Measurements from ENCODE around the gene PNPLA1. TPM values are rescaled to one million over a fixed set of nuclear protein-coding genes. Genes with fewer than 3 reads are reported as not detected.

PNPLA1 gene
- total RNA-seq, 1 donor from 2014 or later, result not detected

DNA sequence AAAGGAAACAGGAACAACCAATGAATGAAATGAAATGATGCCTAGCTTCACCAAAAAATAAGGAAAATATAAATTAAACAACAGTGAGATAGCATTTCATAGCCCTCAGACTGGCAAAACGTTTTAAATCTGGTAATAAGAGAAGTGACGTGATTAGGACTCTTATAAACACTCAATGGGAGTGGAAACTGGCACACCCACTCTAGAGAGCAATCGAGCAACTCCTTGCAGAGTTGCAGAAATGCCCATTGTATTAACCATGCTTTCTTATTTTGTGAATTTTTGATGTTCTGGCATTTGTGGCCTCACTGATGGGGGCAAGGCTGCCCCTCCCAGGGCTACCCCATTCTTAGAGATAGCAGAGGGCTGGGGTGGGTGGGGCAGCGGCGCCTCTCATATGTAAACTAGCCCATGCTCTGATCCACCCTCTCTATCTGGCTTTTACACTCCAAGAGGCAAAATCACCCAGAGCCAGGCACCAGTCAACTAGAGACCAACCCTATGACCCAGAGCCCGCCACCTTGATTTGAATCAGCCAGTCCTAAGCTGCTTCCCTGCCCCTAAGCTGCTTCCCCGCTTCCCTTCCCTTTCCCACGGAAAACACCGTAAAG, 6.4 kb upstream of the PNPLA1 start:
- H3K4me3 Mint-ChIP-seq (ENCODE audit: unreplicated experiment), result no peak overlapping the region
- TF ChIP-seq, protein P1, sequence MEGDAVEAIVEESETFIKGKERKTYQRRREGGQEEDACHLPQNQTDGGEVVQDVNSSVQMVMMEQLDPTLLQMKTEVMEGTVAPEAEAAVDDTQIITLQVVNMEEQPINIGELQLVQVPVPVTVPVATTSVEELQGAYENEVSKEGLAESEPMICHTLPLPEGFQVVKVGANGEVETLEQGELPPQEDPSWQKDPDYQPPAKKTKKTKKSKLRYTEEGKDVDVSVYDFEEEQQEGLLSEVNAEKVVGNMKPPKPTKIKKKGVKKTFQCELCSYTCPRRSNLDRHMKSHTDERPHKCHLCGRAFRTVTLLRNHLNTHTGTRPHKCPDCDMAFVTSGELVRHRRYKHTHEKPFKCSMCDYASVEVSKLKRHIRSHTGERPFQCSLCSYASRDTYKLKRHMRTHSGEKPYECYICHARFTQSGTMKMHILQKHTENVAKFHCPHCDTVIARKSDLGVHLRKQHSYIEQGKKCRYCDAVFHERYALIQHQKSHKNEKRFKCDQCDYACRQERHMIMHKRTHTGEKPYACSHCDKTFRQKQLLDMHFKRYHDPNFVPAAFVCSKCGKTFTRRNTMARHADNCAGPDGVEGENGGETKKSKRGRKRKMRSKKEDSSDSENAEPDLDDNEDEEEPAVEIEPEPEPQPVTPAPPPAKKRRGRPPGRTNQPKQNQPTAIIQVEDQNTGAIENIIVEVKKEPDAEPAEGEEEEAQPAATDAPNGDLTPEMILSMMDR (IDR thresholded peaks at IDR 0.05; ENCODE audit: partially characterized antibody, unreplicated experiment), result no peak
- H3K9me3 Mint-ChIP-seq (ENCODE audit: unreplicated experiment), result no peaks in the 10 kb centered on the region
- peaks cover 6% of the 10 kb centered on the region for H3K36me3 Mint-ChIP-seq (ENCODE audit: unreplicated experiment)
- H3K4me1 Mint-ChIP-seq (ENCODE audit: low read depth, unreplicated experiment), result peaks cover 3% of the 10 kb centered on the region
- DNase-seq, result no peak
- H3K27me3 Mint-ChIP-seq (ENCODE audit: unreplicated experiment), result no peaks in the 10 kb centered on the region
- H3K27ac Mint-ChIP-seq (ENCODE audit: unreplicated experiment), result no peak overlapping the region

DNA sequence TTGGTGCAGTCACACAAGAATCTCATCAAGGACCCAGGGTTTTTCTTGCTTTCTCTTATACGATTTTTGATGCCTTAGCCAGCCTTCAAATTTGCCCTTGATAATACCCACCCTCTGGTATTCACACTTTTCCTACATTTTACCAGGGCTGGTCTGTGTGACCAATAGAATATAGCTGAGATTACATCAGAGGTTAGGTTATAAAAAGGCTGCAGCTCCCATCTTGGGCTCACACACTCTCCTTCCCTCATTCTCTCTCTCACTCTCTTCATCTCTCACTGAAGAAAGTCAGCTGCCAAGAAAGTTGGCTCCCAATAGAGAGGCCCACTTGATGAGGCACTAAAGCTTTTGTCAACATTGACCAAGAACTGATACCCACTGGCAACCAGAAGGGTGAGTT, 4.1 kb upstream of the PNPLA1 start:
- no peaks in the 10 kb centered on the region for H3K27me3 Mint-ChIP-seq (ENCODE audit: unreplicated experiment)
- H3K36me3 Mint-ChIP-seq (ENCODE audit: unreplicated experiment), result peaks cover 6% of the 10 kb centered on the region
- TF ChIP-seq, protein P1 (IDR thresholded peaks at IDR 0.05; ENCODE audit: partially characterized antibody, unreplicated experiment), result no peak
- peaks cover 3% of the 10 kb centered on the region for H3K4me1 Mint-ChIP-seq (ENCODE audit: low read depth, unreplicated experiment)
- no peak overlapping the region for H3K4me3 Mint-ChIP-seq (ENCODE audit: unreplicated experiment)
- no peak for DNase-seq
- H3K27ac Mint-ChIP-seq (ENCODE audit: unreplicated experiment), result no peak overlapping the region
- no peaks in the 10 kb centered on the region for H3K9me3 Mint-ChIP-seq (ENCODE audit: unreplicated experiment)

DNA sequence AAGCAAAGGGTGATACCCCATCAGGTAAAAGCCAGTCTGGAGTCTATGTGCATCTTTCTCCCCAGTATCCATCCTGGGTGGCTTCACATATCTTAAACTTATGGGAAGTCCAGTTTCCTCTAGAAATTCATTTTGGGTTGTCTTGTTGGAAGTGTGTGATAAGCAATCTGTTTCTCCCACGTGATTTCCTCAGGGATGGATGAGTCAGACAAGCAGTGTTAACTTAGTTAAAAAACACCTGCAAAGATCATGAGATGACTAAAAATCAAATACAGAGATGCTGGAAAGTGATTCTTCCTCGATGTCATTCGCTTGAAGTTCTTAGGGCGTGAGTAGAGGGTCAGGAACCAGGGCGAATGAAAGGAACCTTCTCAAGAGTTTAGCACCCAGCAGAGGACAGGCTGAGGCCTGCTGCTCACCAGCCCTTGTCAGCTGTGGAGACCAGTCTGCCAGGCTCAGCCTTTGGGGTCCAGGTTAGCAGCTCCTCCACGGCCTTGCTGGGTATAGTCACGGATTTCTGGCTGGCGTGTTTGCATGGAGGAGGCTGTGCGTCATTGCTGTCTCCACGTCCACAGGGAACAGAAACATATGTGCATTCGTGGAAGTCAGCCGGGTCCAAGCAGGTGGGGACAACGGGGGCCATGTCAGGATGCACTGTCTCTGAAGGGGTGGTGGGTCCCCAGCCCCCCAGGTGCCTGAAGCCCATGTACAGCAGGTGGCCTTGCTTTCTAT, 2.8 kb upstream of the PNPLA1 start:
- H3K9me3 Mint-ChIP-seq (ENCODE audit: unreplicated experiment), result no peaks in the 10 kb centered on the region
- no peaks in the 10 kb centered on the region for H3K27me3 Mint-ChIP-seq (ENCODE audit: unreplicated experiment)
- TF ChIP-seq, protein P1 (IDR thresholded peaks at IDR 0.05; ENCODE audit: partially characterized antibody, unreplicated experiment), result no peak
- no peak overlapping the region for H3K4me3 Mint-ChIP-seq (ENCODE audit: unreplicated experiment)
- no peak overlapping the region for H3K27ac Mint-ChIP-seq (ENCODE audit: unreplicated experiment)
- DNase-seq, result no peak
- peaks cover 3% of the 10 kb centered on the region for H3K4me1 Mint-ChIP-seq (ENCODE audit: low read depth, unreplicated experiment)
- peaks cover 6% of the 10 kb centered on the region for H3K36me3 Mint-ChIP-seq (ENCODE audit: unreplicated experiment)

GRCh38 chr6:36267731-36268477, 2.0 kb upstream of the PNPLA1 start:
- no peak for DNase-seq
- no peaks in the 10 kb centered on the region for H3K9me3 Mint-ChIP-seq (ENCODE audit: unreplicated experiment)
- H3K27me3 Mint-ChIP-seq (ENCODE audit: unreplicated experiment), result no peaks in the 10 kb centered on the region
- TF ChIP-seq, protein P1 (IDR thresholded peaks at IDR 0.05; ENCODE audit: partially characterized antibody, unreplicated experiment), result no peak
- no peak overlapping the region for H3K27ac Mint-ChIP-seq (ENCODE audit: unreplicated experiment)
- H3K4me1 Mint-ChIP-seq (ENCODE audit: low read depth, unreplicated experiment), result no peaks in the 10 kb centered on the region
- H3K4me3 Mint-ChIP-seq (ENCODE audit: unreplicated experiment), result no peak overlapping the region
- H3K36me3 Mint-ChIP-seq (ENCODE audit: unreplicated experiment), result peaks cover 6% of the 10 kb centered on the region
